Measurements from ENCODE around the gene GRIK2.
"Not testable (repeated sequence)": the region's sequence is repeated elsewhere in the genome, so short reads cannot be mapped to it uniquely, and the experiment has no call there.

The GRIK2 gene

DNA sequence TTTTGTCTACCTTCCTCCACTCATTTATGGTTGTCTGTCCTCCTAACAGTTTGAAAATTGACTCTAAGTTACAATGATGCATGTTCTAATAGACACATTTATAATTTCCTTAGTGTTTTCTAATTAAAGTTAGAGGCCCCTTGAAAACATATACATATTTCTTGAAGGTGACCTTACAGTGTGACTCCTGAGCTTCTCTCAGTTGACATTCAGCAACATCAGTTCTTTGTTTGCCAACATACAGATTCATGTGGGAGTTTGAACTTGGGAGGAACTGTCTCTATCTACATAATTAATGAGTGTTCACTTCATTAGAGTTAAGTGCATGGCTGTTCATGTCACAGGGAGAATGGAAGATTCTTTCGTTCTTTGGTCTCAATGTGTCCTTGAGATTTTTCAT is 658.2 kb downstream of the GRIK2 start:
- no peak for DNase-seq

DNA sequence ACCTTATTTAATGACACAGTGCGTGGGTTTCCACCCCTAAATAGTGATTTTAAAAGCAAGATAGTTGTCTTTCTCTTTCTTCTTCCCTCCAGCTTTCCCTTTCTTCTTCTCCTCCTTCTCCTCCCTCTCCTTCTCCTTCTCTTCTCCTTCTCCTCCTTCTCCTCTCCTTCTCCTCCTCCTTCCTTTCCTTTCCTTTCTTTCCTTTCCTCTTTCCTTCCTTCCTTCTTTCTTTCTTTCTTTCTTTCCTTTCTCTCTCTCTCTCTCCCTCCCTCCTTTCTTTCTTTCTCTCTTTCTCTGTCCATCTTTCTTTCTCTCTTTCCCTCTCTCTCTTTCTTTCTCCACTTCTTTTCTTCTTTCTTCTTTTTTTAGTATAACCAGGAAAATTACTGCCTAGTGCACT is 670.6 kb downstream of the GRIK2 start:
- no peak for DNase-seq

DNA sequence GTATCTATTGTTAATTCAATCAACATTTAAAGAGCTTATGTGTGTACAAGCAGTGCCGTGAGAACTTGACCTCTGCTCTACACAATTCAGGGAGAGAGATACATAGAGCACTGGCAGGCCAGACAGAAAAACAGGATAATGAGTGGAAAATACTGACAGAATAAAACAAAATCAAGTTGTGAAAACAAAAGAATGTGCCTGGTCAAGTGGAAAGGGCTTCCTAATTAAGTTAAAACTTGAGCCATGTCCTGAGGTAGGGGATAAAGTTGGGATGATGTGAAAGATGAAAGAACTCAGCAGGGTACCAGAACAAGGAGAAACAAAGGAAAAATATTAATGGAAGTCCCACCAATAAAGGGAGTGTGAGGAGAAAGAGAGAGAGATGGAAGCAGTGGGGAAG is 672.8 kb downstream of the GRIK2 start:
- no peak for DNase-seq

DNA sequence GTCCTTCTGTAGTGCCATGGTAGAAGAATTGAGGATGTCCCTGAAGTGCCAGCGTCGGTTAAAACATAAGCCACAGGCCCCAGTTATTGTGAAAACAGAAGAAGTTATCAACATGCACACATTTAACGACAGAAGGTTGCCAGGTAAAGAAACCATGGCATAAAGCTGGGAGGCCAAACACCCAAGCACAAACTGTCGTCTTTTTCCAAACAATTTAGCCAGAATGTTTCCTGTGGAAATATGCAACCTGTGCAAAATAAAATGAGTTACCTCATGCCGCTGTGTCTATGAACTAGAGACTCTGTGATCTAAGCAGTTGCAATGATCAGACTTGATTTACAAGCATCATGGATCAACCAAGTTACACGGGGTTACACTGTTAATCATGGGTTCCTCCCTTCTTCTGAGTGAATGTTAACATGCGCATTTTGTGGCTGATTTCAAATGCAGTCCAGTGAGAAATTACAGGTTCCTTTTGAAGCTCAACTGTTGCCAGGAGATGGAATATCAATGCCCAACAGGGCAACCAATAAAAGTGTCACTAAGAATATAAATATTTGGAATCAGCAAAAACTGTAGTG is 674.9 kb downstream of the GRIK2 start:
- DNase-seq = no peak

DNA sequence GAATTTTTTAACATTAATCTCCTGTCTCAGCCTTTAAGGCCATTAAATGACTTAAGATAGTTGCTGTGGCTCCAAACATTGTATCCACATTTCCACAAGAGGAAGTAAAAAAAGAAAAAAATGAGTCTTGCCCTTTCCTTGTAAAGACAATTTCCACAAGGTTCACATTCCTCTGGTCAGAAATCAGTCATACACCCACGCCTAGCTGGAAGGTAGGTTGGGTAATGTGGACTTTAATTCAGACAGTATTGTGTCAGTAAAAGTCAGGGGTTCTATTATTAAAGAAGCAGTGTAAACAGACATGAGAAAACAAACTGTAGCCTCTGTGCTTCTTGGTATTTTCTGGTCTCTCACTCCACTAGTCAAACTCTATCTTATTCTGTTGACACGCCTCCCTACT is 682.0 kb downstream of the GRIK2 start:
- no peak for DNase-seq

DNA sequence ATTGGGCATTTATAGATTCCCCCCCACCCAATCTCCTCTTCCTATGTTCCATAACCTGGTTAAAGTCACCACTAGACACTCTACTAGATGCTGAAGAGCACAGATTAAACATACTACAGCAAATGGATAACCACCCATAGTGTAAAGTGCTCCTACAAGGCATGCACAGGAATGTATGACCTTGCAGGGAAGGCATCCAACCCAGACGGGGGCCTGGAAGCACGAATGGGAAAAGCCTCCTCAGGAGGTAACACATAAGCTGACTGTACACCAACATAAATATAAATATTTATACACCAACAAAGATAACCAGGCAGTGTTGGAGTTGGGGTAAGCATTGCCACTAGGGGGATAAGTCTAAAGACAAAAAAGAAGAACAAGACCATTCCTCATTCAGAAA is 691.7 kb downstream of the GRIK2 start:
- DNase-seq = no peak

DNA sequence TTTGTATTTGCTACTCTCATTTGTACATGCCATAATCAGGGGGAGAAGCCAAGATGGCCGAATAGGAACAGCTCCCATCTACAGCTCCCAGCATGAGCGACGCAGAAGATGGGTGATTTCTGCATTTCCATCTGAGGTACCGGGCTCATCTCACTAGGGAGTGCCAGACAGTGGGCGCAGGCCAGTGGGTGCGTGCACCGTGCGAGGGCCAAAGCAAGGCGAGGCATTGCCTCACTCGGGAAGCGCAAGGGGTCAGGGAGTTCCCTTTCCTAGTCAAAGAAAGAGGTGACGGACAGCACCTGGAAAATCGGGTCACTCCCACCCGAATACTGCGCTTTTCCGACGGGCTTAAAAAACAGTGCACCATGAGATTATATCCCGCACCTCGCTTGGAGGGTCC is 694.7 kb downstream of the GRIK2 start:
- DNase-seq = not testable (repeated sequence)

DNA sequence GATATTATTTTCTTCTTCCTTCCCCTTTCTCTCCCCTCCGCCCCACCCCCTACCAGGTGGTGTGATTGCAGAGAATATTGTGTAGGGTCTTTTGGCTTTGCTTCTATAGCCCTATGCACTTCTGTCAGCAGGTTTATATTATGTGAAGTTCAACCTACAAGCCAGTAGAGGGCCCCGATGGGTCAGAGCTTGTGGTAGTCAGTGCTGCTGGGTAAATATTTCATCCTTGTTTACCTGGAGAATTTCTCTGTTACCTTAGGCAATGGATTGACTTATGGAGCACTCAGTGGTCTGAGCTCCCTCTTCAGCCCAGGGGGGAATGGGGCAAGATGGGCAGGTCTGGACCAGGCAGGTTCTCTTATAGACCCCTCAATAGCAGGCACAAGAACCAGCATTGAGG is 720.9 kb downstream of the GRIK2 start:
- DNase-seq = no peak

DNA sequence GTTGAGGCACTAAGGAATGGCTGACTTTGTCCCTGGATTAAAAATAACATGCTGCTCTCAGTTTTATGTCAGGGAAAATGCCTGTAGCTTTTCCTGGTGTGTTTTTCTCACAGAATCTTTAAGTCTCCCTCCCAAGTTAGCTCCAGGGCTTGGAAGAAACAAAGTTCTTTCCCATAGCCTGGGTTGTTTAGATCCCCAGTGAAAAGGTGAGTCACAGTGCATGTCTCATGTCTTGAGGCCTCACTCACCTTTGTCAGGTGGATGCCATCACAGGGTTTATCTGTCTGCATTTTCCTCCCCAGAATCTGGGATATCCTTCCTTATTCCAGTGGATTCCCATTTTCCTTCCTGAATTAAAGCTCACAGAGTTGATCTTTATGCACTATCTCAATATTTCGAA is 722.4 kb downstream of the GRIK2 start:
- DNase-seq = no peak

DNA sequence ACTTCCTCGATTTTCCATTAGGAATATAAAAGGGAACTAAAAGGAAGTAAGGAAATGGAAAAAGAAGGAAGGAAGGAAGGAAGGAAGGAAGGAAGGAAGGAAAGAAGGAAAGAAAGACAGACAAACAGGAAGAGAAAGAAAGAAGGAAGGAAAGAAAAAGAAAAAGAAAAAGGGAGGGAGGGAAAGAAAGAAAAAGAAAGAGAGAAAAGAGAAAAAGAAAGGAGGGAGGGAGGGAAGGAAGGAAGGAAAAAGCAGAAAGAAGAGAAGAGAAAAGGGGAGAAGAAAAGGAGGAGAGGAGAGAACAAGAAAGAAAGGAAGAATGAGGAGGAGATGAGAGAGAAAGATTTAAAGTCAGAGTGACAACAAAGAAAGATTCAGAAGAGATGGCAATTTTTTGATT is 724.5 kb downstream of the GRIK2 start:
- DNase-seq = no peak

Measured in hippocampal formation (tissue), 2 donors.